ENCODE data around the gene MRPS21.
A peak's percentile ranks its signal among the peaks of the same experiment; 100 is the strongest.

Gene MRPS21

GRCh38 chr1:150322310-150322709 is 28.6 kb downstream of the MRPS21 start:
- no peak for DNase-seq (ENCODE audit: low read depth, low spot score)
- TF ChIP-seq YY1 (IDR thresholded peaks at IDR 0.05; ENCODE audit: insufficient read depth, insufficient read length) (no peak), SUZ12 (IDR thresholded peaks at IDR 0.05; ENCODE audit: extremely low read depth, insufficient read depth, insufficient read length) (no peak), ZNF274 (IDR thresholded peaks at IDR 0.05; ENCODE audit: low read depth, low read length) (no peak)
- Histone ChIP-seq H3K4me1 (ENCODE audit: insufficient read depth, insufficient read length) (no peaks in the 10 kb centered on the region), H3K36me3 (ENCODE audit: insufficient read depth, insufficient read length, low read length) (peaks cover 48% of the 10 kb centered on the region), H3K9me3 (ENCODE audit: insufficient read depth, low read length) (no peaks in the 10 kb centered on the region), H3K9ac (ENCODE audit: insufficient read length, low read depth) (peak overlapping the region; percentile 89), H3K27me3 (ENCODE audit: insufficient read depth, insufficient read length) (no peaks in the 10 kb centered on the region), H3K4me3 (ENCODE audit: insufficient read length, low read depth) (peak overlapping the region; percentile 79)

GRCh38 chr1:150332651-150333290 is 39.1 kb downstream of the MRPS21 start:
- no peak overlapping the region for H3K4me3 ChIP-seq (ENCODE audit: insufficient read length, low read depth)
- TF ChIP-seq YY1 (IDR thresholded peaks at IDR 0.05; ENCODE audit: insufficient read depth, insufficient read length), result no peak
- TF ChIP-seq SUZ12 (IDR thresholded peaks at IDR 0.05; ENCODE audit: extremely low read depth, insufficient read depth, insufficient read length), result no peak
- TF ChIP-seq ZNF274 (IDR thresholded peaks at IDR 0.05; ENCODE audit: low read depth, low read length), result no peak
- H3K36me3 ChIP-seq (ENCODE audit: insufficient read depth, insufficient read length, low read length), result peaks cover 95% of the 10 kb centered on the region
- H3K4me1 ChIP-seq (ENCODE audit: insufficient read depth, insufficient read length), result no peaks in the 10 kb centered on the region
- H3K9me3 ChIP-seq (ENCODE audit: insufficient read depth, low read length), result no peaks in the 10 kb centered on the region
- no peak overlapping the region for H3K9ac ChIP-seq (ENCODE audit: insufficient read length, low read depth)
- no peaks in the 10 kb centered on the region for H3K27me3 ChIP-seq (ENCODE audit: insufficient read depth, insufficient read length)
- DNase-seq (ENCODE audit: low read depth, low spot score), result no peak

- Histone ChIP-seq H3K36me3 (ENCODE audit: insufficient read depth, insufficient read length, low read length) (peaks cover 89% of the 10 kb centered on the region), H3K4me3 (ENCODE audit: insufficient read length, low read depth) (no peak overlapping the region), H3K27me3 (ENCODE audit: insufficient read depth, insufficient read length) (no peaks in the 10 kb centered on the region), H3K9ac (ENCODE audit: insufficient read length, low read depth) (no peak overlapping the region), H3K9me3 (ENCODE audit: insufficient read depth, low read length) (no peaks in the 10 kb centered on the region), H3K4me1 (ENCODE audit: insufficient read depth, insufficient read length) (no peaks in the 10 kb centered on the region)
- no peak for TF ChIP-seq ZNF274 (IDR thresholded peaks at IDR 0.05; ENCODE audit: low read depth, low read length)
- no peak for TF ChIP-seq YY1 (IDR thresholded peaks at IDR 0.05; ENCODE audit: insufficient read depth, insufficient read length)
- TF ChIP-seq SUZ12 (IDR thresholded peaks at IDR 0.05; ENCODE audit: extremely low read depth, insufficient read depth, insufficient read length), result no peak
- no peak for DNase-seq (ENCODE audit: low read depth, low spot score)
These were observed 52.7 kb downstream of the MRPS21 start for GRCh38 chr1:150346316-150346715.

- Histone ChIP-seq H3K36me3 (ENCODE audit: insufficient read depth, insufficient read length, low read length) (peaks cover 74% of the 10 kb centered on the region), H3K4me3 (ENCODE audit: insufficient read length, low read depth) (no peak overlapping the region), H3K4me1 (ENCODE audit: insufficient read depth, insufficient read length) (no peaks in the 10 kb centered on the region), H3K9me3 (ENCODE audit: insufficient read depth, low read length) (no peaks in the 10 kb centered on the region), H3K9ac (ENCODE audit: insufficient read length, low read depth) (no peak overlapping the region), H3K27me3 (ENCODE audit: insufficient read depth, insufficient read length) (no peaks in the 10 kb centered on the region)
- no peak for DNase-seq (ENCODE audit: low read depth, low spot score)
- TF ChIP-seq ZNF274 (IDR thresholded peaks at IDR 0.05; ENCODE audit: low read depth, low read length), result no peak
- no peak for TF ChIP-seq YY1 (IDR thresholded peaks at IDR 0.05; ENCODE audit: insufficient read depth, insufficient read length)
- TF ChIP-seq SUZ12 (IDR thresholded peaks at IDR 0.05; ENCODE audit: extremely low read depth, insufficient read depth, insufficient read length), result no peak
These were observed 59.2 kb downstream of the MRPS21 start for GRCh38 chr1:150352866-150353265.

Data from NT2/D1 (cell line).